ENCODE data around the gene OLFML2A.

The OLFML2A gene

GRCh38 chr9:124762633-124763032, 14.3 kb upstream of the OLFML2A start:
- TF ChIP-seq SP2 (tag by site-specific recombination; IDR thresholded peaks at IDR 0.05) (no peak), ZEB2 (tag by site-specific recombination; IDR thresholded peaks at IDR 0.05) (no peak), ZSCAN23 (tag by site-specific recombination; IDR thresholded peaks at IDR 0.05) (no peak), HIC1 (tag by site-specific recombination; IDR thresholded peaks at IDR 0.05) (no peak), ZNF157 (tag by site-specific recombination; IDR thresholded peaks at IDR 0.05) (no peak), ZBTB8A (tag by site-specific recombination; IDR thresholded peaks at IDR 0.05) (no peak), REST (tag by site-specific recombination; IDR thresholded peaks at IDR 0.05) (no peak), KLF16 (tag by site-specific recombination; IDR thresholded peaks at IDR 0.05) (no peak), ZNF132 (tag by site-specific recombination; IDR thresholded peaks at IDR 0.05; ENCODE audit: borderline replicate concordance) (no peak), ZIC2 (tag by site-specific recombination; IDR thresholded peaks at IDR 0.05) (no peak), BCL11A (tag by site-specific recombination; IDR thresholded peaks at IDR 0.05; ENCODE audit: low read depth) (no peak), YY2 (tag by site-specific recombination; IDR thresholded peaks at IDR 0.05) (no peak), ZBTB26 (tag by site-specific recombination; optimal IDR thresholded peaks at IDR 0.05) (no peak), ZNF558 (tag by site-specific recombination; IDR thresholded peaks at IDR 0.05) (no peak), SCRT2 (tag by site-specific recombination; IDR thresholded peaks at IDR 0.05) (no peak), TRIM28 (IDR thresholded peaks at IDR 0.05; ENCODE audit: borderline replicate concordance, low read length) (no peak)
- Histone ChIP-seq H3K4me1 (ENCODE audit: control insufficient read depth, insufficient read depth, low read length) (peaks cover 36% of the 10 kb centered on the region), H3K36me3 (ENCODE audit: control insufficient read depth in 2 of 2, insufficient read depth in 1 of 2, low read length in 2 of 2) (no peaks in the 10 kb centered on the region), H3K4me3 (ENCODE audit: low read depth, low read length) (no peak overlapping the region), H3K9me3 (ENCODE audit: control insufficient read depth, insufficient read depth, low read depth, low read length) (no peaks in the 10 kb centered on the region), H3K27ac (ENCODE audit: extremely low read depth, low read depth, low read length) (no peak overlapping the region)
- CTCF ChIA-PET, result interaction anchor here (0.6 to 3.7 kb wide), 7 partner anchors 9 to 1664 kb away, joined by 3 to 19 read pairs (median 11); partner anchors contain the start of genes NR6A1 and WDR38
- POLR2A ChIA-PET, result interaction anchor here (0.6 kb wide), 1 partner anchor 624 kb away, joined by 3 read pairs; no protein-coding TSS in a partner anchor

GRCh38 chr9:124764774-124765438, 12.0 kb upstream of the OLFML2A start:
- Histone ChIP-seq H3K4me1 (ENCODE audit: control insufficient read depth, insufficient read depth, low read length) (peaks cover 27% of the 10 kb centered on the region), H3K27ac (ENCODE audit: extremely low read depth, low read depth, low read length) (no peak overlapping the region), H3K36me3 (ENCODE audit: control insufficient read depth in 2 of 2, insufficient read depth in 1 of 2, low read length in 2 of 2) (no peaks in the 10 kb centered on the region), H3K4me3 (ENCODE audit: low read depth, low read length) (no peak overlapping the region), H3K9me3 (ENCODE audit: control insufficient read depth, insufficient read depth, low read depth, low read length) (no peaks in the 10 kb centered on the region)
- POLR2A ChIA-PET, result interaction anchor here (0.9 to 1.2 kb wide), 2 partner anchors 92 to 105 kb away, joined by 3 read pairs; no protein-coding TSS in a partner anchor
- CTCF ChIA-PET, result interaction anchor here (0.6 to 4.3 kb wide), 26 partner anchors 9 to 345 kb away, joined by 3 to 46 read pairs (median 4); partner anchors contain the start of genes OLFML2A and WDR38
- TF ChIP-seq PRDM10 (tag by site-specific recombination; IDR thresholded peaks at IDR 0.05) (peak; percentile 37), ZNF561 (tag by site-specific recombination; IDR thresholded peaks at IDR 0.05; ENCODE audit: borderline replicate concordance) (no peak), PRDM6 (tag by site-specific recombination; IDR thresholded peaks at IDR 0.05) (peak; percentile 83), OSR2 (tag by site-specific recombination; IDR thresholded peaks at IDR 0.05) (peak; percentile 33; the same call in 1 of the 2 replicates)

All from HEK293 (cell line).